ENCODE data around the gene ITPRID1.

The ITPRID1 gene

GRCh38 chr7:31692871-31693270 lies 179.0 kb downstream of the ITPRID1 start:
- no peak for DNase-seq

GRCh38 chr7:31695859-31696614 lies 182.1 kb downstream of the ITPRID1 start:
- DNase-seq: no peak

GRCh38 chr7:31699050-31699449 lies 185.2 kb downstream of the ITPRID1 start:
- no peak for DNase-seq

- no peak for DNase-seq
Observed at GRCh38 chr7:31702354-31702753, 188.5 kb downstream of the ITPRID1 start.

- DNase-seq: no peak
Observed at GRCh38 chr7:31705377-31705776, 191.5 kb downstream of the ITPRID1 start.

GRCh38 chr7:31707089-31707488 lies 193.2 kb downstream of the ITPRID1 start:
- no peak for DNase-seq

Data from hypothalamus (tissue), 51 donors.